HepG2 (cell line): Measurements from ENCODE around the gene EPHX1. TPM values are rescaled to one million over a fixed set of nuclear protein-coding genes. Genes with fewer than 3 reads are reported as not detected.

Experiments used
- ARHGAP35 ChIP-seq: sonication (generic); formaldehyde crosslinking; IDR thresholded peaks from 2 replicates; pipeline ENCODE4 v1.9.0; 2022; ENCODE audit warnings: mild to moderate bottlenecking, inconsistent platforms, moderate library complexity, missing genetic modification reagents, borderline replicate concordance
- ARID2 ChIP-seq: sonication (generic); formaldehyde crosslinking; IDR thresholded peaks from 2 replicates; pipeline ENCODE4 v1.8.1; 2022; ENCODE audit warnings: mild to moderate bottlenecking, missing genetic modification reagents, borderline replicate concordance
- MIER3 ChIP-seq: IDR thresholded peaks from 2 replicates; pipeline ENCODE4 v1.6.1; 2016; ENCODE audit warnings: missing compliant biosample characterization, borderline replicate concordance
- NFATC3 ChIP-seq: sonication (generic); formaldehyde crosslinking; IDR thresholded peaks from 2 replicates; pipeline ENCODE4 v1.5.1; 2020; ENCODE audit warnings: mild to moderate bottlenecking, missing genetic modification reagents
- PTBP1 ChIP-seq: fragments of 200-400 bp; formaldehyde crosslinking; IDR thresholded peaks from 2 replicates; pipeline ENCODE4 v1.6.1; 2018; ENCODE audit warnings: low read length, low read depth; ENCODE audit not compliant: poor library complexity, severe bottlenecking
- REPIN1 ChIP-seq: sonication (generic); formaldehyde crosslinking; IDR thresholded peaks from 2 replicates; pipeline ENCODE4 v1.8.0; 2022; ENCODE audit warnings: missing genetic modification reagents, low read depth, mild to moderate bottlenecking, borderline replicate concordance
- SUZ12 ChIP-seq: fragments of 150-350 bp; IDR thresholded peaks from 2 replicates; pipeline ENCODE4 v1.6.1; 2014; ENCODE audit warnings: low read depth, low read length
- TP53 ChIP-seq: sonication (generic); formaldehyde crosslinking; conservative IDR thresholded peaks from 2 replicates; pipeline ENCODE4 v1.4.0; 2020; ENCODE audit warnings: missing genetic modification reagents
- ZBTB21 ChIP-seq: sonication (generic); formaldehyde crosslinking; IDR thresholded peaks from 2 replicates; pipeline ENCODE4 v1.4.0; 2020; ENCODE audit warnings: missing genetic modification reagents
- ZNF546 ChIP-seq: sonication (generic); formaldehyde crosslinking; conservative IDR thresholded peaks from 2 replicates; pipeline ENCODE4 v1.8.1; 2023; ENCODE audit warnings: mild to moderate bottlenecking, missing genetic modification reagents
- ZNF878 ChIP-seq: sonication (generic); formaldehyde crosslinking; IDR thresholded peaks from 2 replicates; pipeline ENCODE4 v1.8.1; 2023; ENCODE audit warnings: mild to moderate bottlenecking, missing genetic modification reagents, moderate library complexity
- ZNF891 ChIP-seq: sonication (generic); formaldehyde crosslinking; IDR thresholded peaks from 2 replicates; pipeline ENCODE4 v1.5.0; 2020; ENCODE audit warnings: mild to moderate bottlenecking, missing genetic modification reagents
- polyA plus RNA-seq, 8 experiments: library from polyadenylated mRNA; depleted of rRNA in 3 of 8; stranded (reverse) in 7 of 8; unstranded in 1 of 8; fragments of >200 nt; fragmentation: Illumina TruSeq in 4 of 8; extraction: Trizol in 4 of 8; gene quantifications; 2 replicates each; pipeline versions ENCODE4 v1.2.1 to v1.2.3, GENCODE V29; 2011 to 2016; ENCODE audit warnings: low read depth in 4 of 8, missing spikeins in 1 of 8, mixed read lengths in 1 of 8; ENCODE audit not compliant: insufficient read depth in 1 of 8
- total RNA-seq, 5 experiments: library from RNA; depleted of rRNA; stranded (reverse); fragments of >200 nt; fragmentation: Illumina TruSeq; extraction: Trizol; gene quantifications; 2 replicates each; pipeline ENCODE4 v1.2.3, GENCODE V29; 2016; ENCODE audit warnings: low read depth in 1 of 5
- TF ChIP-seq, protein P1 (sequence below): sonication (generic); formaldehyde crosslinking; IDR thresholded peaks from 2 replicates; pipeline ENCODE4 v1.4.0; 2020; ENCODE audit warnings: missing genetic modification reagents, borderline replicate concordance
- TF ChIP-seq, protein P2 (sequence below): sonication (generic); formaldehyde crosslinking; IDR thresholded peaks from 2 replicates; pipeline ENCODE4 v1.5.0; 2020; ENCODE audit warnings: missing genetic modification reagents
- TF ChIP-seq, protein P3 (sequence below): IDR thresholded peaks from 2 replicates; pipeline ENCODE4 v1.6.1; 2016; ENCODE audit warnings: missing compliant biosample characterization, missing genetic modification reagents, borderline replicate concordance
- TF ChIP-seq, protein P4 (sequence below): sonication (generic); formaldehyde crosslinking; IDR thresholded peaks from 2 replicates; pipeline ENCODE4 v1.5.0; 2020; ENCODE audit warnings: mild to moderate bottlenecking, missing genetic modification reagents
- TF ChIP-seq, protein P5 (sequence below): sonication (generic); formaldehyde crosslinking; IDR thresholded peaks from 2 replicates; pipeline ENCODE4 v1.8.1; 2023; ENCODE audit warnings: mild to moderate bottlenecking, missing genetic modification reagents, borderline replicate concordance
- TF ChIP-seq, protein P6 (sequence below): sonication (generic); formaldehyde crosslinking; IDR thresholded peaks from 2 replicates; pipeline ENCODE4 v1.5.1; 2020; ENCODE audit warnings: missing genetic modification reagents, mild to moderate bottlenecking, borderline replicate concordance
- TF ChIP-seq, protein P7 (sequence below), 2 experiments: sonication (generic) in 1 of 2; formaldehyde crosslinking in 1 of 2; IDR thresholded peaks; 2 replicates each; pipeline versions ENCODE4 v1.5.1 to v1.6.1; 2011 to 2020; ENCODE audit warnings: borderline replicate concordance in 1 of 2, low read depth in 1 of 2, low read length in 1 of 2, mild to moderate bottlenecking in 1 of 2, missing genetic modification reagents in 1 of 2, moderate library complexity in 1 of 2

The EPHX1 gene
- total and polyA plus RNA-seq, 2 of the 13 experiments (the other 11 are each of a cell fraction or from before 2014, with no cell fraction given) = 27.7 to 36.5 TPM

DNA sequence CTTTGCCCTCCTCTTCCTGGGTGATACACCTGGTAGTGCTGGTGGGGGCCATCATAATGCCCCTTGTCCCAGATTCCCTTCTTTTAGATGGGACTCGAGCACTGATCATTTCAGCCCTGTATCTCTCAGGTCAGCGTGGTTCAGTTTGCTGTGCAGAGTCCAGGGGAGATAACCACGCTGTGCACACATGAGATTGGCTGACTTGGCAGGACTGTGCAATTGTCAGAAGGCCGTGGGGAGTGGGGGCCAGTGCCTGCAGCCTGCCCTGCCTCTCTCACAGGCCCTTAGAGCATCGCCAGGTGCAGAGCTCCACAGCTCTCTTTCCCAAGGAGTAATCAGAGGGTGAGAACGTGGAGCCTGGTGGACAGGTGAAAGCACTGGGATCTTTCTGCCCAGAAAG lies 15.2 kb downstream of the EPHX1 start (continued):
- TF ChIP-seq, protein P1, sequence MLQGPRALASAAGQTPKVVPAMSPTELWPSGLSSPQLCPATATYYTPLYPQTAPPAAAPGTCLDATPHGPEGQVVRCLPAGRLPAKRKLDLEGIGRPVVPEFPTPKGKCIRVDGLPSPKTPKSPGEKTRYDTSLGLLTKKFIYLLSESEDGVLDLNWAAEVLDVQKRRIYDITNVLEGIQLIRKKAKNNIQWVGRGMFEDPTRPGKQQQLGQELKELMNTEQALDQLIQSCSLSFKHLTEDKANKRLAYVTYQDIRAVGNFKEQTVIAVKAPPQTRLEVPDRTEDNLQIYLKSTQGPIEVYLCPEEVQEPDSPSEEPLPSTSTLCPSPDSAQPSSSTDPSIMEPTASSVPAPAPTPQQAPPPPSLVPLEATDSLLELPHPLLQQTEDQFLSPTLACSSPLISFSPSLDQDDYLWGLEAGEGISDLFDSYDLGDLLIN = no peak
- no peak for TF ChIP-seq TP53 (CRISPR knock-in tag)
- TF ChIP-seq, protein P2, sequence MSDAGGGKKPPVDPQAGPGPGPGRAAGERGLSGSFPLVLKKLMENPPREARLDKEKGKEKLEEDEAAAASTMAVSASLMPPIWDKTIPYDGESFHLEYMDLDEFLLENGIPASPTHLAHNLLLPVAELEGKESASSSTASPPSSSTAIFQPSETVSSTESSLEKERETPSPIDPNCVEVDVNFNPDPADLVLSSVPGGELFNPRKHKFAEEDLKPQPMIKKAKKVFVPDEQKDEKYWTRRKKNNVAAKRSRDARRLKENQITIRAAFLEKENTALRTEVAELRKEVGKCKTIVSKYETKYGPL (CRISPR knock-in tag) = no peak
- TF ChIP-seq, protein P3, sequence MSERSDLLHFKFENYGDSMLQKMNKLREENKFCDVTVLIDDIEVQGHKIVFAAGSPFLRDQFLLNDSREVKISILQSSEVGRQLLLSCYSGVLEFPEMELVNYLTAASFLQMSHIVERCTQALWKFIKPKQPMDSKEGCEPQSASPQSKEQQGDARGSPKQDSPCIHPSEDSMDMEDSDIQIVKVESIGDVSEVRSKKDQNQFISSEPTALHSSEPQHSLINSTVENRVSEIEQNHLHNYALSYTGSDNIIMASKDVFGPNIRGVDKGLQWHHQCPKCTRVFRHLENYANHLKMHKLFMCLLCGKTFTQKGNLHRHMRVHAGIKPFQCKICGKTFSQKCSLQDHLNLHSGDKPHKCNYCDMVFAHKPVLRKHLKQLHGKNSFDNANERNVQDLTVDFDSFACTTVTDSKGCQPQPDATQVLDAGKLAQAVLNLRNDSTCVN = no peak
- TF ChIP-seq PTBP1 = no peak
- TF ChIP-seq, protein P4, sequence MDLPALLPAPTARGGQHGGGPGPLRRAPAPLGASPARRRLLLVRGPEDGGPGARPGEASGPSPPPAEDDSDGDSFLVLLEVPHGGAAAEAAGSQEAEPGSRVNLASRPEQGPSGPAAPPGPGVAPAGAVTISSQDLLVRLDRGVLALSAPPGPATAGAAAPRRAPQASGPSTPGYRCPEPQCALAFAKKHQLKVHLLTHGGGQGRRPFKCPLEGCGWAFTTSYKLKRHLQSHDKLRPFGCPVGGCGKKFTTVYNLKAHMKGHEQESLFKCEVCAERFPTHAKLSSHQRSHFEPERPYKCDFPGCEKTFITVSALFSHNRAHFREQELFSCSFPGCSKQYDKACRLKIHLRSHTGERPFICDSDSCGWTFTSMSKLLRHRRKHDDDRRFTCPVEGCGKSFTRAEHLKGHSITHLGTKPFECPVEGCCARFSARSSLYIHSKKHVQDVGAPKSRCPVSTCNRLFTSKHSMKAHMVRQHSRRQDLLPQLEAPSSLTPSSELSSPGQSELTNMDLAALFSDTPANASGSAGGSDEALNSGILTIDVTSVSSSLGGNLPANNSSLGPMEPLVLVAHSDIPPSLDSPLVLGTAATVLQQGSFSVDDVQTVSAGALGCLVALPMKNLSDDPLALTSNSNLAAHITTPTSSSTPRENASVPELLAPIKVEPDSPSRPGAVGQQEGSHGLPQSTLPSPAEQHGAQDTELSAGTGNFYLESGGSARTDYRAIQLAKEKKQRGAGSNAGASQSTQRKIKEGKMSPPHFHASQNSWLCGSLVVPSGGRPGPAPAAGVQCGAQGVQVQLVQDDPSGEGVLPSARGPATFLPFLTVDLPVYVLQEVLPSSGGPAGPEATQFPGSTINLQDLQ (CRISPR knock-in tag) = no peak
- no peak for TF ChIP-seq ARHGAP35 (CRISPR knock-in tag)
- peak; percentile 76; the same call in 1 of the 2 replicates for TF ChIP-seq REPIN1 (CRISPR knock-in tag)
- no peak; the same call in 1 of the 2 replicates for TF ChIP-seq ZNF891
- no peak for TF ChIP-seq ZBTB21 (CRISPR knock-in tag)
- TF ChIP-seq ARID2 (CRISPR knock-in tag) = no peak
- TF ChIP-seq MIER3 (CRISPR knock-in tag) = no peak
- TF ChIP-seq, protein P5, sequence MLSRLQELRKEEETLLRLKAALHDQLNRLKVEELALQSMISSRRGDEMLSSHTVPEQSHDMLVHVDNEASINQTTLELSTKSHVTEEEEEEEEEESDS (CRISPR knock-in tag) = no peak
- TF ChIP-seq, protein P6, sequence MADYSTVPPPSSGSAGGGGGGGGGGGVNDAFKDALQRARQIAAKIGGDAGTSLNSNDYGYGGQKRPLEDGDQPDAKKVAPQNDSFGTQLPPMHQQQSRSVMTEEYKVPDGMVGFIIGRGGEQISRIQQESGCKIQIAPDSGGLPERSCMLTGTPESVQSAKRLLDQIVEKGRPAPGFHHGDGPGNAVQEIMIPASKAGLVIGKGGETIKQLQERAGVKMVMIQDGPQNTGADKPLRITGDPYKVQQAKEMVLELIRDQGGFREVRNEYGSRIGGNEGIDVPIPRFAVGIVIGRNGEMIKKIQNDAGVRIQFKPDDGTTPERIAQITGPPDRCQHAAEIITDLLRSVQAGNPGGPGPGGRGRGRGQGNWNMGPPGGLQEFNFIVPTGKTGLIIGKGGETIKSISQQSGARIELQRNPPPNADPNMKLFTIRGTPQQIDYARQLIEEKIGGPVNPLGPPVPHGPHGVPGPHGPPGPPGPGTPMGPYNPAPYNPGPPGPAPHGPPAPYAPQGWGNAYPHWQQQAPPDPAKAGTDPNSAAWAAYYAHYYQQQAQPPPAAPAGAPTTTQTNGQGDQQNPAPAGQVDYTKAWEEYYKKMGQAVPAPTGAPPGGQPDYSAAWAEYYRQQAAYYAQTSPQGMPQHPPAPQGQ (CRISPR knock-in tag) = no peak
- TF ChIP-seq NFATC3 = no peak
- TF ChIP-seq ZNF878 (CRISPR knock-in tag) = no peak
- no peak for TF ChIP-seq ZNF546 (CRISPR knock-in tag)
- TF ChIP-seq, protein P7, sequence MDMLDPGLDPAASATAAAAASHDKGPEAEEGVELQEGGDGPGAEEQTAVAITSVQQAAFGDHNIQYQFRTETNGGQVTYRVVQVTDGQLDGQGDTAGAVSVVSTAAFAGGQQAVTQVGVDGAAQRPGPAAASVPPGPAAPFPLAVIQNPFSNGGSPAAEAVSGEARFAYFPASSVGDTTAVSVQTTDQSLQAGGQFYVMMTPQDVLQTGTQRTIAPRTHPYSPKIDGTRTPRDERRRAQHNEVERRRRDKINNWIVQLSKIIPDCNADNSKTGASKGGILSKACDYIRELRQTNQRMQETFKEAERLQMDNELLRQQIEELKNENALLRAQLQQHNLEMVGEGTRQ (IDR thresholded peaks at IDR 0.05; ENCODE audit: low read depth, low read length) = no peak
- TF ChIP-seq, protein P7 (CRISPR knock-in tag; IDR thresholded peaks at IDR 0.05; ENCODE audit: borderline replicate concordance) = no peak
- TF ChIP-seq SUZ12 = no peak
